OCI-LY7 (cell line): ENCODE results near the gene CNGA1. TPM values are rescaled to one million over a fixed set of nuclear protein-coding genes. Genes with fewer than 3 reads are reported as not detected.
"Not testable (repeated sequence)": the region's sequence is repeated elsewhere in the genome, so short reads cannot be mapped to it uniquely, and the experiment has no call there.

Experiments used
- BruUV-seq: library from RNA; stranded (reverse); fragments of 400-500 nt; replicated peaks from 2 replicates; lab custom pipeline; 2021; lab: Mats Ljungman, UMichigan
- CTCF ChIA-PET: fragments of 300-600 bp; sonication (Branson Sonifier 250); formaldehyde crosslinking; loops from one replicate; lab custom pipeline; 2022; ENCODE audit warnings: antibody characterized with exemption; ENCODE audit not compliant: unreplicated experiment; lab: Charles Lee
- POLR2A ChIA-PET: fragments of 300-600 bp; sonication (Branson Sonifier 250); formaldehyde crosslinking; loops from one replicate; lab custom pipeline; 2022; ENCODE audit warnings: antibody characterized with exemption; lab: Charles Lee
- DNase-seq: peaks from one replicate; pipeline ENCODE4 v3.0.0-alpha.2; 2015; ENCODE audit warnings: low spot score
- H2AFZ ChIP-seq: fragments of 200-600 bp; sonication (generic), shearing (Covaris generic); 2 replicates; pipeline ENCODE4 v1.6.1; 2014; ENCODE audit warnings: mild to moderate bottlenecking, antibody characterized with exemption, low read length, moderate library complexity
- H3K27ac ChIP-seq: fragments of 200-600 bp; sonication (generic); 2 replicates; pipeline ENCODE4 v1.5.1; 2014; ENCODE audit warnings: mixed run types, low read depth, mild to moderate bottlenecking, moderate library complexity, low read length, inconsistent platforms; ENCODE audit not compliant: poor library complexity, severe bottlenecking
- H3K36me3 ChIP-seq: fragments of 200-600 bp; sonication (generic); 2 replicates; pipeline ENCODE4 v1.6.1; 2014; ENCODE audit warnings: mild to moderate bottlenecking, antibody characterized with exemption, low read length, moderate library complexity, mixed read lengths; ENCODE audit not compliant: insufficient read depth
- H3K4me1 ChIP-seq: fragments of 200-600 bp; sonication (generic); 2 replicates; pipeline ENCODE4 v1.5.1; 2014; ENCODE audit warnings: mild to moderate bottlenecking, low read length; ENCODE audit not compliant: insufficient read depth, poor library complexity, severe bottlenecking
- H3K4me2 ChIP-seq: fragments of 200-600 bp; sonication (generic); 2 replicates; pipeline ENCODE4 v1.6.1; 2014; ENCODE audit warnings: mild to moderate bottlenecking, low read length
- H3K4me3 ChIP-seq: fragments of 200-600 bp; sonication (generic); 2 replicates; pipeline ENCODE4 v1.5.1; 2014; ENCODE audit warnings: mild to moderate bottlenecking, low read depth, low read length; ENCODE audit not compliant: poor library complexity, severe bottlenecking
- H3K79me2 ChIP-seq: fragments of 200-600 bp; sonication (generic); 2 replicates; pipeline ENCODE4 v1.6.1; 2016; ENCODE audit warnings: low read depth, mild to moderate bottlenecking, low read length, moderate library complexity, mixed read lengths; ENCODE audit not compliant: insufficient read depth
- H3K9me2 ChIP-seq: fragments of 200-600 bp; sonication (generic); 2 replicates; pipeline ENCODE4 v1.6.1; 2016; ENCODE audit warnings: mild to moderate bottlenecking, low read length, mixed read lengths; ENCODE audit not compliant: insufficient read depth
- H3K9me3 ChIP-seq: fragments of 200-600 bp; sonication (generic); 2 replicates; pipeline ENCODE4 v1.6.1; 2014; ENCODE audit warnings: mild to moderate bottlenecking, mixed run types, low read length, mixed read lengths
- H4K20me1 ChIP-seq: fragments of 200-600 bp; sonication (generic); 2 replicates; pipeline ENCODE4 v1.6.1; 2014; ENCODE audit warnings: mild to moderate bottlenecking, antibody characterized with exemption, low read length, moderate library complexity, mixed read lengths; ENCODE audit not compliant: insufficient read depth
- CTCF ChIP-seq: fragments of 200-600 bp; sonication (generic); conservative IDR thresholded peaks from 2 replicates; pipeline ENCODE4 v1.5.1; 2014; ENCODE audit warnings: mild to moderate bottlenecking, antibody characterized with exemption, low read length, moderate library complexity, mixed read lengths
- EZH2phosphoT487 ChIP-seq: fragments of 200-600 bp; sonication (generic); IDR thresholded peaks from 2 replicates; pipeline ENCODE4 v1.6.1; 2018; ENCODE audit warnings: low read depth, borderline replicate concordance, mild to moderate bottlenecking, mixed run types, antibody characterized with exemption, low read length, moderate library complexity, mixed read lengths
- intact Hi-C: fragments of 100-400 bp; cut with micrococcal nuclease; formaldehyde crosslinking; loops from one replicate; pipeline ENCODE4 v1.10.0; 2022; ENCODE audit not compliant: unreplicated experiment
- total RNA-seq, 2 experiments: library from RNA; depleted of rRNA in 1 of 2; stranded (reverse); fragments of >200 nt in 1 of 2; shearing (Covaris generic) in 1 of 2; gene quantifications; 2 replicates each; pipeline ENCODE4 v1.2.3, GENCODE V29; 2014 to 2022

The CNGA1 gene
- total RNA-seq, 2 experiments from 2014 or later: not detected

- H2AFZ ChIP-seq: peak overlapping the region; percentile 71; the same call in 1 of the 2 replicates
- H4K20me1 ChIP-seq: no peaks in the 10 kb centered on the region
- no TSS peak for BruUV-seq
- peak overlapping the region; percentile 75 for H3K4me2 ChIP-seq
- peaks cover 21% of the 10 kb centered on the region for H3K4me1 ChIP-seq
- H3K27ac ChIP-seq: no peak overlapping the region
- TF ChIP-seq EZH2phosphoT487 (no peak), CTCF (peak; percentile 90)
- POLR2A ChIA-PET: interaction anchor here (1.5 kb wide), 1 partner anchor 12 kb away, joined by 4 read pairs; the partner anchor contains the start of gene NFXL1
- DNase-seq: peak; percentile 65
- H3K9me3 ChIP-seq: 0 out of 2 replicates have a peak, but pooled peaks cover 6% of the 10 kb centered on the region
- CTCF ChIA-PET: no interaction called here
- H3K36me3 ChIP-seq: no peaks in the 10 kb centered on the region
- H3K79me2 ChIP-seq: no peaks in the 10 kb centered on the region
- intact Hi-C loops: loop anchor here (1.0 to 5.0 kb wide), 2 partner anchors 91 to 161 kb away; partner anchors contain the start of genes CNGA1 and NIPAL1
- peak overlapping the region; percentile 31 for H3K4me3 ChIP-seq
- H3K9me2 ChIP-seq: no peaks in the 10 kb centered on the region
Measured at GRCh38 chr4:47926667-47927258, 89.7 kb downstream of the CNGA1 start.

GRCh38 chr4:47923261-47923608 is 93.2 kb downstream of the CNGA1 start:
- H3K9me3 ChIP-seq, H3K9me2 ChIP-seq, H2AFZ ChIP-seq, POLR2A ChIA-PET, BruUV-seq, CTCF ChIA-PET, H4K20me1 ChIP-seq, H3K79me2 ChIP-seq, H3K27ac ChIP-seq, intact Hi-C loops, H3K36me3 ChIP-seq: not testable (repeated sequence)
- peak; percentile 51 for DNase-seq
- Histone ChIP-seq H3K4me1 (peaks cover 21% of the 10 kb centered on the region), H3K4me2 (peak overlapping the region; percentile 54), H3K4me3 (peak overlapping the region; percentile 9)

- H3K27ac ChIP-seq, H3K79me2 ChIP-seq, CTCF ChIA-PET, H4K20me1 ChIP-seq, POLR2A ChIA-PET, H3K36me3 ChIP-seq, H3K4me3 ChIP-seq, H3K9me2 ChIP-seq, H3K9me3 ChIP-seq, intact Hi-C loops, H3K4me2 ChIP-seq, BruUV-seq, DNase-seq, H2AFZ ChIP-seq: not testable (repeated sequence)
- peaks cover 21% of the 10 kb centered on the region for H3K4me1 ChIP-seq
Measured at GRCh38 chr4:47922436-47923260, 93.8 kb downstream of the CNGA1 start.

GRCh38 chr4:47917163-47917562 is 99.3 kb downstream of the CNGA1 start:
- H3K9me3 ChIP-seq, POLR2A ChIA-PET, DNase-seq, H4K20me1 ChIP-seq, H3K36me3 ChIP-seq, H2AFZ ChIP-seq, BruUV-seq, H3K4me2 ChIP-seq, H3K27ac ChIP-seq, H3K4me3 ChIP-seq, H3K9me2 ChIP-seq: not testable (repeated sequence)
- peaks cover 18% of the 10 kb centered on the region for H3K4me1 ChIP-seq
- CTCF ChIA-PET: interaction anchor here (0.5 to 0.7 kb wide), 2 partner anchors 46 to 441 kb away, joined by 3 read pairs; no protein-coding TSS in a partner anchor
- H3K79me2 ChIP-seq: peaks cover 15% of the 10 kb centered on the region
- intact Hi-C loops: loop anchor here (10.0 kb wide), 1 partner anchor 358 kb away; no protein-coding TSS in a partner anchor
